ENCODE measurements around the gene PHEX.

- TF ChIP-seq POLR2AphosphoS5 (IDR thresholded peaks at IDR 0.05; ENCODE audit: low read depth) (no peak), CTCF (conservative IDR thresholded peaks at IDR 0.05; ENCODE audit: low read depth in 2 of 2) (no peak), REST (IDR thresholded peaks at IDR 0.05; ENCODE audit: unreplicated experiment) (no peak), EZH2phosphoT487 (IDR thresholded peaks at IDR 0.05; ENCODE audit: unreplicated experiment) (no peak), NANOG (IDR thresholded peaks at IDR 0.05; ENCODE audit: borderline replicate concordance) (no peak), EZH2 (IDR thresholded peaks at IDR 0.05; ENCODE audit: low read depth, unreplicated experiment) (no peak), CREB1 (CRISPR knock-in tag; IDR thresholded peaks at IDR 0.05; ENCODE audit: low read depth) (no peak), ZNF331 (CRISPR knock-in tag; IDR thresholded peaks at IDR 0.05; ENCODE audit: low read depth) (no peak), JUNB (IDR thresholded peaks at IDR 0.05; ENCODE audit: unreplicated experiment) (no peak)
These were observed 202.3 kb downstream of the PHEX start for GRCh38 chrX:22234380-22234779.
